GM12875 (cell line): Measurements from ENCODE around the gene PRSS56.

Experiments
- H3K4me3 ChIP-seq: one replicate; pipeline ENCODE4 v1.5.1; 2011; ENCODE audit warnings: low read depth, low read length, control low read depth
- CTCF ChIP-seq: IDR thresholded peaks from 2 replicates; pipeline ENCODE4 v1.5.1; 2011; ENCODE audit warnings: low read depth, mild to moderate bottlenecking, control low read depth, inconsistent platforms, low read length, moderate library complexity, borderline replicate concordance; ENCODE audit not compliant: insufficient read depth

Gene PRSS56

GRCh38 chr2:232483923-232484627 lies 36.1 kb upstream of the PRSS56 start:
- no peak overlapping the region for H3K4me3 ChIP-seq
- no peak for TF ChIP-seq CTCF

DNA sequence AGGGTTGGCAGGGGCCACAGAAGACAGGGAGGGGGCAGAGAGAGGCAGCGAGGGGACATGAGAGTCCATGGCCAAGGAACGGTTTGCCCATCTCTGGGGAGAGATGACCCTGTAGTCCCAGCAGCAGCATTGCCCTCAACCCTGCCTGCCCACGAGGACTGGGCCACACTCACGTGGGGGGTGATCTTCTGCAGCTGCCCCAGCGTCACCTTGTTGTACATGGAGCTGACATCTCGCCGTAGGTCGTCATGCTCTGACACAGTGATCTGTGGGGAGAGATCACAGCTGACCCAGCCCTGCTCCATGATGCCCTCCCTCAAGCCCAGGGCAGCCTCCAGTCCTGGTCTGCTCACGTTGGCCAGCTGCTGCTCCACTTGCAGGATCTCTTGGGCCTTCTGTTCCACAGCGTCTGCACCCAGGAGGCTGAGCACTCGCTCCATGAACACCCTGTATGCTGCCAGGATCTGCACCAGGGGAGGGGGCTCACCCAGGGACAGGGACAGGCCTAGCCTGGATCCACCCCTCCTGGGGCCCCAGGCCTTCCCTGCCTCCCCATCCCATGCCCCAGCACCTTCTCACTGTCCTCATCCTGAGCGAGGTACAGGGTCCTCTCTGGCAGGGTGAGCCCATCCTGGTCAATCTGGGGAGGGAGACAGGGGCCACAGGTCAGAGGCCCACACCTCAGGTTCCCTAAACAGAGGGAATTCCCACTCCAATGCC lies 35.4 kb upstream of the PRSS56 start:
- no peak for TF ChIP-seq CTCF
- no peak overlapping the region for H3K4me3 ChIP-seq

- no peak overlapping the region for H3K4me3 ChIP-seq
- no peak for TF ChIP-seq CTCF
These were observed 34.8 kb upstream of the PRSS56 start for GRCh38 chr2:232485348-232485756.

DNA sequence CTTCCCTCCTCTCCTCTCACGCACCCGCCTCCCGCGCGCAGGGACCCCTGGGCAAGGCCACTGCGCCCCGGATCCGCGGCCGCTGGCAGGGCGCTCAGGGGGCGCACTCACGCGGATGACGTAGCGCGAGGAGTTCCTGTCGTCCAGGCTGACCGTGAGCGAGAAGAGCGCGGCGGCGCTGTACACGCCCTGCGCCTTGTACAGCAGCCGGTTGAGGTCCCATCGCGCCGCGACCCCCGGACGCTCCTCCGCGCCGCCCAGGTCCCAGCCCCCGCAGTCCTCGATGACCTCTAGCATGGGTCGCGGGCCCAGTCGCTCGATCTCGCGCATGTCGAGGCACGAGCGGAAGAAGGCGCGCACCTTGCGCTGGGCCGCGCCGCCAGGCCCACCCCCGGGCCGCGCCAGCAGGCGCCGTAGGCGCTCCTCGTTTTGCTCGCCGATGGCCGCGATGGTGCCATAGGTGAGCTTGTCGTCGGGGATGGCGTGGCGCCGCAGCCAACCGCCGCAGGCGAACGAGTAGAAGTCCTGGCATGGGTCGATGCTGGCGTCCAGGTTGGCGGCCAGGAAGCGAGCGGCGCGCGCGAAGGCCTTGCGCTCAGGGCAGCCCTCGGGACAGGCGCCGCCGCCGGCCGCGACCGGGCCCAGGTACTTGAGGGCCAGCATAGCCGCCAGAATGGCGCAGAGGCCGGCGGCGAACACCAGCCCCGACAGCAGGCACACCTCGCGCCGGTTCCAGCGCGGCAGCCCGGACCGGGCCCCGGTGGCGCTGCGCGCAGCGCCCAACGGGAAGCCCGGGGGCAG lies 34.2 kb upstream of the PRSS56 start:
- no peak overlapping the region for H3K4me3 ChIP-seq

DNA sequence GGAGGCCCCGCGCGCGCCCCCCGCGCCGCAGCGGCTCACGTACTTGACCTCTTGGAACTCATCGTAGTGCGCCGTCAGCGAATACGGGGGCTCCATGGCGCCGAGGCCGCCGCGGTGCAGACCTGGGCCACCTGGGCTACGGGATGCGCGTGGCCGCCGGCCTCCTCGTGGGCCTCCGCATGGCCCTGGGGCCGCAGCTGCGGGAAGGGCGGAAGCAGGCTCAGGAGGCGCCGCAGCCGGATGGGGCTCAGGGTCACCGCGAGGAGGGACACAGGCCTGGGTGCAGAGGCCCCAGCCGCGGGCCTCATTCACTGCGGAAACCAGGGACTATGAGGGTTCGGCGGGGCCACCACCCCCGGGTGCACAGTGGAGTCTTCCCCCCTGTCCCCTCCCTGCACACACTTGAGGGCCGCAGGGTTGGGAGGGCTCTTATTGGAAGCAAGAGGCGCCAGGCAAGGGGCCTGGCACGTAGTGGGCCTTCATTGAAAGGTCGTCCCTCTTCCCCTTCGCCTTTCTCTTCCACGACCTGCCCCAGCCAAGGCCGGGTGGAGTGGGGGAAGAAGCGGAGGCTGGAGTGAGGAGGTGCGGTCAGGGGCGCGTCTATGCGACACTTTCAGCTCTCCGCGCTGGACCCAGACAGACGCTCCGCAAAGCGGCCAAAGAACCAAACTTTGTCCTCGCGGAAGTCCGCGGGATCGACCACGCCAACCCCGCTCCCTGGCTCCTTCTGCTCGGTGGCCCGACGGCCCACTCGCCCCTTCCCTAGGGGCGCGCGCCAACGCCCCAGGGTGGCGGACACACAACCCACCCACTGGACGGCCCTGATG lies 33.4 kb upstream of the PRSS56 start:
- TF ChIP-seq CTCF, result no peak
- no peak overlapping the region for H3K4me3 ChIP-seq

More for the DNA sequence above, 34.2 kb upstream of the PRSS56 start:
- no peak for TF ChIP-seq CTCF

DNA sequence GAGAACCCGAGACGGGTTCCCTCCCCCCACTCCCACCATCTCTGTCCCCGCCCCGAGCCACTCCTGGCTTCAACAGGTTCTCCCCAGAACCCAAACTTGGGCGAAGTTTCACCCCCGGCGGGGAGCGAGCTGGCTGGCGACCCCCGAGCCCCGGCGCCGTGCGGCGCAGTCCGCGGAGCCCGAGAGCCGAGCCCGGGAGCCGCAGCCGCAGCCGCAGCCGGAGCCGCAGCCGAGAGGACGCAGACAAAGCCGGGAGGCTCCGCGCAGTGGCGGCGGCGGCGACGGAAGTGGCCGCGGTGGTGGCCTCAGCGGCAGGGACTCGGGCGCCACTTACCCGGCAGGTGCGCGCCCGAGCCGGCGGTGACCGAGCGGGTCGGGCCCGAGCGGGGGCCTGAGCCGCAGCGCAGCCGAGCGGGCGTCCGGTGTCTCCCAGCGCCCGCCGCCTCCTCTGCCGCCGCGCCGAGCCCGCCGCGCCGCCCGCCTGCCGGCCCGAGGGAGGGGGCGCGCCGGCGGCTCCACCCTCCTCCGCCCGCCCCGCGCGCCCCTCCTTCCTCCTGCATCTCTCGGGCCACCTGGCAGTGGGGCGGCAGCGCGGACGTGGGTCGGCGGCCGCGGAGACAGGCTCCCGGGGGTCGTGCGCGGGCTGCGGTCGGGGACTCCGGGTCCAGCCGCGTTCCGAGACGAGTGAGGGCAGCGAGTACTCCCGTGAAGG lies 32.6 kb upstream of the PRSS56 start, which contains the start of gene ECEL1:
Gene ECEL1, minus strand, starts transcription at position 450 of the 712 bp plus-strand sequence. CDS start 1,181 bp downstream, outside the sequence.
- no peak within 1 kb of the TSS for H3K4me3 ChIP-seq
- TF ChIP-seq CTCF, result no peak
